Measurements from ENCODE around the gene HSPB7.
"Not testable (repeated sequence)": the region's sequence is repeated elsewhere in the genome, so short reads cannot be mapped to it uniquely, and the experiment has no call there.

DNA sequence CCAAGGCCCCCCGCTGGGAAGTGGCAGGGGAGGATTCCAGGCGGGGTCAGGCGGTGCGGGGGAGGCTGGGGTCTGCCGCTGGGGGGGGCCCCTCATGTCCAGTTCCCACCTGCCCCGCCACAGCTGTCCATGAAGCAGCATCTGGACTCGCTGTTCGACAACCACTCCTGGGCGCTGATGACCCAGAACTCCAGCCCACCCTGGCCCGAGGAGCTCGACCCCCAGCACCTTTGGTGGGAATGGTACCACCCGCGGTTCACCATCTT is 11.1 kb upstream of the HSPB7 start:
- TF ChIP-seq, protein P1, sequence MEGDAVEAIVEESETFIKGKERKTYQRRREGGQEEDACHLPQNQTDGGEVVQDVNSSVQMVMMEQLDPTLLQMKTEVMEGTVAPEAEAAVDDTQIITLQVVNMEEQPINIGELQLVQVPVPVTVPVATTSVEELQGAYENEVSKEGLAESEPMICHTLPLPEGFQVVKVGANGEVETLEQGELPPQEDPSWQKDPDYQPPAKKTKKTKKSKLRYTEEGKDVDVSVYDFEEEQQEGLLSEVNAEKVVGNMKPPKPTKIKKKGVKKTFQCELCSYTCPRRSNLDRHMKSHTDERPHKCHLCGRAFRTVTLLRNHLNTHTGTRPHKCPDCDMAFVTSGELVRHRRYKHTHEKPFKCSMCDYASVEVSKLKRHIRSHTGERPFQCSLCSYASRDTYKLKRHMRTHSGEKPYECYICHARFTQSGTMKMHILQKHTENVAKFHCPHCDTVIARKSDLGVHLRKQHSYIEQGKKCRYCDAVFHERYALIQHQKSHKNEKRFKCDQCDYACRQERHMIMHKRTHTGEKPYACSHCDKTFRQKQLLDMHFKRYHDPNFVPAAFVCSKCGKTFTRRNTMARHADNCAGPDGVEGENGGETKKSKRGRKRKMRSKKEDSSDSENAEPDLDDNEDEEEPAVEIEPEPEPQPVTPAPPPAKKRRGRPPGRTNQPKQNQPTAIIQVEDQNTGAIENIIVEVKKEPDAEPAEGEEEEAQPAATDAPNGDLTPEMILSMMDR (conservative IDR thresholded peaks at IDR 0.05 in 1 of 2, IDR thresholded peaks at IDR 0.05 in 1 of 2; ENCODE audit: low read depth in 1 of 2, low read length in 2 of 2) = not testable (repeated sequence)
- TF ChIP-seq EZH2 (IDR thresholded peaks at IDR 0.05; ENCODE audit: low read length, missing control alignments) = not testable (repeated sequence)

Measured in fibroblast of lung (primary cell).